Muscle layer of duodenum (tissue), 2 donors: ENCODE results near the gene LTB4R2.

Experiments used
- H3K27ac ChIP-seq: one replicate; pipeline ENCODE4 v1.7.0; 2013; ENCODE audit warnings: mild to moderate bottlenecking, low read length
- H3K27me3 ChIP-seq: one replicate; pipeline ENCODE4 v1.7.0; 2013; ENCODE audit warnings: low read depth, mild to moderate bottlenecking, control low read depth, low read length
- H3K36me3 ChIP-seq, 2 donors: one replicate each; pipeline ENCODE4 v1.7.0; 2013; ENCODE audit warnings: low read length in 2 of 2, control low read depth in 1 of 2, mild to moderate bottlenecking in 1 of 2; ENCODE audit not compliant: insufficient read depth in 2 of 2, control insufficient read depth in 1 of 2
- H3K4me1 ChIP-seq, 2 donors: one replicate each; pipeline ENCODE4 v1.7.0; 2013; ENCODE audit warnings: low read length in 2 of 2, mild to moderate bottlenecking in 2 of 2, control low read depth in 1 of 2, moderate library complexity in 1 of 2; ENCODE audit not compliant: insufficient read depth in 2 of 2, control insufficient read depth in 1 of 2
- H3K4me3 ChIP-seq, 2 donors: one replicate each; pipeline ENCODE4 v1.7.0; 2013; ENCODE audit warnings: low read length in 2 of 2, low read depth in 1 of 2, mild to moderate bottlenecking in 1 of 2
- H3K9me3 ChIP-seq, 2 donors: one replicate each; pipeline ENCODE4 v1.7.0; 2013; ENCODE audit warnings: low read length in 2 of 2, control low read depth in 1 of 2, mild to moderate bottlenecking in 1 of 2; ENCODE audit not compliant: control insufficient read depth in 1 of 2
- donor health status: healthy.

Gene LTB4R2

GRCh38 chr14:24315243-24315806 lies 5.4 kb downstream of the LTB4R2 start:
- no peak overlapping the region for H3K27ac ChIP-seq
- H3K27me3 ChIP-seq, result peaks cover 4% of the 10 kb centered on the region
- peaks cover 0 to 4% of the 10 kb centered on the region in 2 donors for H3K36me3 ChIP-seq
- peak overlapping the region in 1 of 2 donors; percentile 9 for H3K4me3 ChIP-seq
- peaks cover 11 to 16% of the 10 kb centered on the region in 2 donors for H3K4me1 ChIP-seq
- H3K9me3 ChIP-seq, result no peaks in the 10 kb centered on the region

DNA sequence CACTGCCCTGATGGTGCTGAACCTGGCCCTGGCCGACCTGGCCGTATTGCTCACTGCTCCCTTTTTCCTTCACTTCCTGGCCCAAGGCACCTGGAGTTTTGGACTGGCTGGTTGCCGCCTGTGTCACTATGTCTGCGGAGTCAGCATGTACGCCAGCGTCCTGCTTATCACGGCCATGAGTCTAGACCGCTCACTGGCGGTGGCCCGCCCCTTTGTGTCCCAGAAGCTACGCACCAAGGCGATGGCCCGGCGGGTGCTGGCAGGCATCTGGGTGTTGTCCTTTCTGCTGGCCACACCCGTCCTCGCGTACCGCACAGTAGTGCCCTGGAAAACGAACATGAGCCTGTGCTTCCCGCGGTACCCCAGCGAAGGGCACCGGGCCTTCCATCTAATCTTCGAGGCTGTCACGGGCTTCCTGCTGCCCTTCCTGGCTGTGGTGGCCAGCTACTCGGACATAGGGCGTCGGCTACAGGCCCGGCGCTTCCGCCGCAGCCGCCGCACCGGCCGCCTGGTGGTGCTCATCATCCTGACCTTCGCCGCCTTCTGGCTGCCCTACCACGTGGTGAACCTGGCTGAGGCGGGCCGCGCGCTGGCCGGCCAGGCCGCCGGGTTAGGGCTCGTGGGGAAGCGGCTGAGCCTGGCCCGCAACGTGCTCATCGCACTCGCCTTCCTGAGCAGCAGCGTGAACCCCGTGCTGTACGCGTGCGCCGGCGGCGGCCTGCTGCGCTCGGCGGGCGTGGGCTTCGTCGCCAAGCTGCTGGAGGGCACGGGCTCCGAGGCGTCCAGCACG lies 6.1 kb downstream of the LTB4R2 start:
- H3K4me3 ChIP-seq, result peak overlapping the region in 1 of 2 donors; percentile 17
- peaks cover 0 to 4% of the 10 kb centered on the region in 2 donors for H3K36me3 ChIP-seq
- H3K27me3 ChIP-seq, result peaks cover 4% of the 10 kb centered on the region
- no peak overlapping the region for H3K27ac ChIP-seq
- no peaks in the 10 kb centered on the region for H3K9me3 ChIP-seq
- H3K4me1 ChIP-seq, result peaks cover 9 to 11% of the 10 kb centered on the region in 2 donors

- Histone ChIP-seq H3K4me1 (peaks cover 9 to 11% of the 10 kb centered on the region in 2 donors), H3K36me3 (peaks cover 0 to 4% of the 10 kb centered on the region in 2 donors), H3K9me3 (no peaks in the 10 kb centered on the region), H3K4me3 (peak overlapping the region in 1 of 2 donors; percentile 17), H3K27ac (no peak overlapping the region), H3K27me3 (peaks cover 4% of the 10 kb centered on the region)
Observed at GRCh38 chr14:24316597-24316950, 6.6 kb downstream of the LTB4R2 start.

DNA sequence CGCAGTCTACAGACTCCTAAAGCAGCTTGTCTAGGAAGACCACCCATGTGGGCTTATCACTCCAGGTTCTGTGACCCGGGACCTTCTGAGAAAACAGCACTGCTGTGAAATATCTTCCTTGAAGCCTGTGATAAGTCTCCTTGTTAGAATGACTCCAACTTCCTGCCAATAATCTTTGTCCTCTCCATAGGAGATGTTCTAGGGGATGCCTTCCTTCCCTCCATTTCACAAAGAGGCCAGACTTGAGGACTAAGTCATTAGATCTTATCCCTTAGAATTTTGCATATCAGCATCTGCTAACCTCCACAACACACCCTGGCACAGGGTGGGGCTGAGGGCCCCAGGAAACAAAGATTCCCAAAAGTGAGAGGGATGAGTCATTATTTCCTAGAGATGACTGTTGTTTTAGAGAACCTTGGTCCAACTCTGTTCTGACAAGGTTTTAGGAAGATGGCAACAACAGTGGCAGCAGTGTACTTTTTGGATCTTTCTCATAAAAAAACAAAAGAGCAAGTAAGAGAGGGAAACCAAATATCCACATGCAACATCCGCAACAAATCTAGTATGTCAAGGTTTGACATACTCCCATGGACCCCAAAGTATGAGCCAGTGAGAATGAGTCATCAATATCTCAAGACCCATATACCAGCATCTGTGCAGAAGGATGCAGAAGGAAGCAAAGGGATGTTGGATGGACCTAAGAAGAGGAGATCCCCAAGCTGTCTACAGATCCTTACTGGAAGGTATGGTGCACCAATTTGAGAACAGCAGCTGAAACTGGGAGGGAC lies 7.4 kb downstream of the LTB4R2 start:
- Histone ChIP-seq H3K4me1 (peaks cover 9 to 11% of the 10 kb centered on the region in 2 donors), H3K9me3 (no peaks in the 10 kb centered on the region), H3K27me3 (peaks cover 4% of the 10 kb centered on the region), H3K27ac (no peak overlapping the region), H3K4me3 (no peak overlapping the region), H3K36me3 (no peaks in the 10 kb centered on the region)

- H3K36me3 ChIP-seq, result no peaks in the 10 kb centered on the region
- no peak overlapping the region for H3K27ac ChIP-seq
- H3K27me3 ChIP-seq, result peaks cover 4% of the 10 kb centered on the region
- H3K4me3 ChIP-seq, result no peak overlapping the region
- H3K4me1 ChIP-seq, result peaks cover 0 to 5% of the 10 kb centered on the region in 2 donors
- H3K9me3 ChIP-seq, result no peaks in the 10 kb centered on the region
Observed at GRCh38 chr14:24321212-24321975, 11.5 kb downstream of the LTB4R2 start.

GRCh38 chr14:24322672-24323071 lies 12.7 kb downstream of the LTB4R2 start:
- H3K9me3 ChIP-seq, result no peaks in the 10 kb centered on the region
- peaks cover 4% of the 10 kb centered on the region for H3K27me3 ChIP-seq
- H3K4me1 ChIP-seq, result peaks cover 0 to 6% of the 10 kb centered on the region in 2 donors
- H3K27ac ChIP-seq, result no peak overlapping the region
- H3K36me3 ChIP-seq, result no peaks in the 10 kb centered on the region
- no peak overlapping the region for H3K4me3 ChIP-seq

DNA sequence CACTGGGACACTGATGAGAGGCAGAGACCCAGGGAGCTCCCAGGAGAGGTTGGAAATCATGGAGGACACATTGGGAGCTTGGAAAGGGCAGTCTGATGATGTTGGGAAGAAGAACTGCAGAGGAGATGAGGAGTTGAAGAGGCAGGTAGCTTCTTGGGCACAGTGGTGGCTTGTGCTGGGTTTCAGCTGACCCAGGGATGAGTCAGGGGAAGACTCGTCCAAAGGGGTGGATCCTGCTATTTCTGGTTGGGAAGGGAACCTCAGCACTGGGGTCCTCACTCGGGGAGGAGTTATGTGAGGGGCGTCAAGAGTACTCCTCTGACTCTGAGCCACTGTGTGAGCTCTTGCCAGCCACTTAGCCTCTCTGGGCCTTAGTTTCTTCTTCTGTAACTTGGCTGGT lies 13.4 kb downstream of the LTB4R2 start:
- H3K9me3 ChIP-seq, result no peaks in the 10 kb centered on the region

GRCh38 chr14:24324024-24324423 lies 14.1 kb downstream of the LTB4R2 start:
- Histone ChIP-seq H3K9me3 (no peaks in the 10 kb centered on the region), H3K36me3 (no peaks in the 10 kb centered on the region)

More for the DNA sequence above, 13.4 kb downstream of the LTB4R2 start:
- Histone ChIP-seq H3K27me3 (peaks cover 4% of the 10 kb centered on the region), H3K4me1 (peaks cover 0 to 6% of the 10 kb centered on the region in 2 donors), H3K36me3 (no peaks in the 10 kb centered on the region), H3K27ac (no peak overlapping the region), H3K4me3 (no peak overlapping the region)

DNA sequence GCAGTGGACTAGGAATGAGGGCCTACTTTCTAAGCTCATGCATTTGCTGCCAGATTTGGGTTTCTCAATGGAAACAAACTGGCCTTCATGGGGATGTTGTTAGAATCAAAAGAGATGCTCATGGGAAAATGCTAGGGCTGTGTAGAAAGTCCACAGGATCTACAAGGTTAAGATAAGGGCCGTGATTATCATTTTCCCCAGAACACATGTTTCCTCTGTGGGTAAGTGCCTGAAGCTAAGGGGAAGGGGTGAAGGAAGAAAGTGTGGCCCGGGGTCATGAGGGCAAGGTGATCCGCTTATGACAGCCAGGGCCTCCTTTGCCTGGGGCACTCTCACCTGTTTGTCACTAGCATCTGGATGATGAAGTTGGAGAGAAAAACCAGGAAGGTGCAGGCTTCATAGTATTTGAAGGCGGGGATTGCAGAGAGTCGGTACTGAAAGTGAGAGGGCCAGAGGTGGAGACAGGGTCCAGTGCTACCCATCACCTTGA lies 15.1 kb downstream of the LTB4R2 start:
- no peaks in the 10 kb centered on the region for H3K9me3 ChIP-seq
- H3K27ac ChIP-seq, result no peak overlapping the region
- H3K36me3 ChIP-seq, result no peaks in the 10 kb centered on the region
- peaks cover 3% of the 10 kb centered on the region for H3K27me3 ChIP-seq
- H3K4me3 ChIP-seq, result no peak overlapping the region
- H3K4me1 ChIP-seq, result peaks cover 4 to 12% of the 10 kb centered on the region in 2 donors

More at GRCh38 chr14:24324024-24324423, 14.1 kb downstream of the LTB4R2 start:
- Histone ChIP-seq H3K27me3 (peaks cover 4% of the 10 kb centered on the region), H3K4me1 (peaks cover 0 to 8% of the 10 kb centered on the region in 2 donors), H3K27ac (no peak overlapping the region), H3K4me3 (no peak overlapping the region)

GRCh38 chr14:24325963-24326362 lies 16.0 kb downstream of the LTB4R2 start:
- Histone ChIP-seq H3K4me3 (no peak overlapping the region), H3K27ac (no peak overlapping the region), H3K36me3 (no peaks in the 10 kb centered on the region), H3K9me3 (no peaks in the 10 kb centered on the region), H3K4me1 (peaks cover 4 to 12% of the 10 kb centered on the region in 2 donors), H3K27me3 (no peaks in the 10 kb centered on the region)
